Activated CD8-positive, alpha-beta memory T cell treated with anti-CD3 and anti-CD28 coated beads, Interleukin-2, amount 50 U/mL, for 24 hours (primary cell): ENCODE results near the gene COMMD10.

Source experiments
- DNase-seq: peaks from one replicate; pipeline ENCODE4 v3.0.0-alpha.2; 2020; ENCODE audit errors: extremely low read depth

COMMD10 gene

DNA sequence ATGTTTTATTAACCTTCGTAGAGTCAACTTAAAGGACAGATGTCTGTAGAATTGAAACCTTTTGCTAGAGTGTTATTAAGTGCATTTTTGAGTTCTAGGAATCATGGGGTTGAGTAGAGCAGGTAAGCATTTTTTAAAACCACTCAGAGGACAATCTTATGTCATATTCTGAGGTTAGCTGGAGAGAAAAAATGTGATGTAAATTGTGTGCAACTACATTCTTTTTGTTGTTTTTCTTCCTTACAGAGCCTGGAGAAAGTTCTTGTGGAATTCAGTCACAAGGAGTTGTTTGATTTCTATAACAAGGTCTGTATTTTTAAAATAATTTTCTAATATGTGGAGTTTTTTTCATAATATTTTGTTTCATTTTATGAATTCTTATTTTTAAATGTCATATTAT lies 206.4 kb downstream of the COMMD10 start:
- DNase-seq = no peak

DNA sequence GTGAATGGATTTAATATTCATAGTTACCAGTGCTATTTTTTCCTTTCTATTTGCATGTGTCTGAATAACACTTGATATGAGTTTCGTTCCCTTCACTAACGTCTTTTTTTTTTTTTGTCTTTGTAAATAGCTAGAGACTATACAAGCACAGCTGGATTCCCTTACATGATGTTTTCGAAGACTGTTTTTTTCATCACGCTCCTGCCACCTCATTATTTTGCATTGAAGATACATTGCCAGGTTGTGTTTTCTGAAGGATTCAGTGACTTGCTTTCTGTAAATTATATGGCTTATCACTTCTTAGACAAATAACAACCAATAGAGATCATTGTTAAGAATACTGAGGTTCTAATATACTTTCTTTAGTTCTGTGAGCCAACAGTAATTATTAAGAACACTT lies 207.5 kb downstream of the COMMD10 start:
- DNase-seq = no peak

DNA sequence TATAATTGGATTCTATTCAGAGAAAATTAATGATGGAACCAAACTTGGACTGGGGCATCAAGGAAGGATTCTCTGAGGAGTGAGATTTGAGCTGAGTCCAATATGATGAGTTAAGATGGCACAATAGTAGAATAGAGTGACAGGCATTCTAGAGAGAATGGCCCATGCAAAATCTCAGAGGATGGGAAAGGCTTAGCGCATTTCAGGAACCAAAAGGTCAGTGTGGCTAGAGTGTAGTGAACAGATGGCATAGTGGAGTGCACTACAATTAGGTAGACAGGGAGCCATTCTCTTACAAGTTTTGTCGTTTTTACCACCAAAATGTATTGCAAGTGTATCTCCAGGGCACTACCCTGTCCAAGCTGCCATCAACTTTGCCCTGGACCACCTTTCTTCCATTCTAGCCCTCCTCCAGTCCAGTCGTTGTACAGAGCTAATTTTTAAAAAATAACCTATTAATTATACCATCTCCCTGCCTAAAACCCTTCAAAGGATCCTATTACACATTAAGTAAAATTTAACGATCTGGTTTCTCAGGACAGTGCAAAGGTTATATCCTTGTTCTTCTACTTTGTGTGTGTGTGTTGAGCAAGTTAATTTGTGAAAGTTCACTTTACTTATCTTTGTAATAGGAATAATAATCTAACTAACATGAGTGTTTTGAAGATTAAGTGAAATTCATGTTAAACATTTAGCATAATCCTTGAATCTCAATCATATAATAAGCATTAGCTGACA lies 211.7 kb downstream of the COMMD10 start:
- DNase-seq = no peak

DNA sequence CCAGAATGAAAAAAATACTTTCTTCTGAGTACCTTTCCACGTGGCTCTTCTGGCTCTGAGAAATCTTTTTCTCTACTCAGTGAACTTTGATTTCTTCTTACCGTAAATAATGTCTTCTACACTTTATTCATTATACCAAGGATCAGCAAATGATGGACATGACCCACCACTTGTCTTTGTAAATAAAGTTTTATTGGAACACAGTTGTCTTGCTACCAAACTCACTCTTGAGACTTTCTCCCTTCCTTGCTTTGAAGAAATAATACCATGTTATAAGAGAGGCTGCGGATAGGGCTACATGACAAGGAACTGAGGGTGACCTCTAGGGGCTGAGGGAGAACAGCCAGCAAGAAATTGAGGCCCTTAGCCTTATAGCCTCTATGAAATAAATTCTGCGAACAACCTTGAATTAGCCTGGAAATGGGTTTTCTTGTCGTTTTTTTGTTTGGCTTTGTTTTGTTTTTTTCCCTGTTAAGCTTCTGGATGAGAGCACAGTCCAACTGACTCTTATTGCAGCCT lies 212.5 kb downstream of the COMMD10 start:
- no peak for DNase-seq

DNA sequence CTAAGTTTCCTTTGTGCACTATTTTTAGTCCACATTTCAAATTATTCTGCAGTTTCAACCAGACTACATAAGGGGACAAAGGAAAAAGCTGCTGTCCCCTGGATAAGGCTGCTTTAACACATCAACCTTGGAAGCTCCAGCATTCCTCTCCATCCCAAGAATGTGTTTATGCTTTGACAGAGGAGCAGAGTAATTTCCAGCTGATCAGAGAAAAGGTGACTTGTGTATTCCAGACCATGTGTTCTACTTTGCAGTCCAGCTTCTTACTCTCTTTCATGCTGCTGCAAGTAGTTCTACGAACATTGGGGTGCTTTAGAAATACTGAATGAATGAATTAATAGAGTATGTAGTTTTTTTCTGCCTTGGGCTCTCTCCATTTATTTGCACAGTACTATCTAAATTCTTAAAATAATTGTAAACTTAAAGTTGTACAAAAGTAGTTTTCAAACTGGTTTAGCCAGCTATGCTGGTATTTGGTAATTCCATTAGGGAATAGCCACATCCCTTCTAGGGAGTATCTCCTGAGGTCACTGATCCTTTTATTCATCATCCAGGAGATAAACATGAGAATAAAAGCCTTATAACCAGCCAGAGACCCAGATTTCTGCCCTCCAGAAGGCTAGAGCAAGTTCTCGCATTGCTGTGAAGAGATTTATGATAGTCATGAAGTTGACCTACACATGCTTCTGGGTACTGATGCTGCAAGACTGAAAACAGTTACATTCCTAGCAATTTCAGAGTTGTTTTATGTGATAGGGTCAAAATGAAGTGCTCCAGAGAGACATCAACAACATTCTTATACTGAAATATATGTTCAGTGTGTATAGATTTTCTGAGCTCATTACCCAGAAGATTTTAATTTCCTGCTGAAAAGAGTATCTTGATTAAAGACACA lies 215.2 kb downstream of the COMMD10 start:
- no peak for DNase-seq

DNA sequence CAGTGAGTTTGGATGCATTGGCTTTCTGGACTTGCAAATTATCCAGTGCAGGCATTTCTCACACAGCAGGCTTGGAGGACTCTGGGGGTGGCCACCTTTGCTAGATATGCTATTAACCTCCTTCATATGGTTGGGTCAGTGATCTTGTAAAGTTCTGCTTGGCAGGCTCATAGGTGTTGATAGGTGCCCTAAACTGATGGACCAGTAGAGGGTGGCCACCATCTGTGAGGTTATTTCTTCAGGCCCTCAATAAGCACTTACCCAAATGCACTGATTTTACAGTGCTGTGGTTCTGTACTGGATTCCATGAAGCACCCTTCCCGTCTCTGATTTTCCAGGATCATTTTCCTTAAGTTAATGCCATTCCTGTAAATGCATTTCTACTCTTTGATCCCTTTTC lies 216.3 kb downstream of the COMMD10 start:
- DNase-seq = no peak

DNA sequence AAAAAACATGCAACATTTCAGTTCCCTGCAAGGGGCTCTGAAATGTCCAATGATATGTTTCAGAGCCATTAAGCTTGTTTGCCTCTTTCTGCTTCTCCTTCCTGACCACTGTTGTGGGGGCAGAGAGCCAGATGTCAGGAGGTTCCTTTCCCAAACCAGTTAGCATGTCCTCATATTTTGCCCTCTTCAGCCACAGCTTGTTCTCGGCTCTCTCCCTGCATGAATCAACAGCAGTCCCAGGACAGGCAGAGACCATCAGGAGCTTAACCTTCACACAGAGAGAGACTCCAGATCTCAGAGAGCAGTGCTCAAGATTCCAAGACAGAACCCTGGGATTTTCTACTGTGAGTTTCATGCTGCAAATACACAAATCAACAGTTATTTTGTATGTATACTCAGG lies 218.5 kb downstream of the COMMD10 start:
- DNase-seq = no peak

DNA sequence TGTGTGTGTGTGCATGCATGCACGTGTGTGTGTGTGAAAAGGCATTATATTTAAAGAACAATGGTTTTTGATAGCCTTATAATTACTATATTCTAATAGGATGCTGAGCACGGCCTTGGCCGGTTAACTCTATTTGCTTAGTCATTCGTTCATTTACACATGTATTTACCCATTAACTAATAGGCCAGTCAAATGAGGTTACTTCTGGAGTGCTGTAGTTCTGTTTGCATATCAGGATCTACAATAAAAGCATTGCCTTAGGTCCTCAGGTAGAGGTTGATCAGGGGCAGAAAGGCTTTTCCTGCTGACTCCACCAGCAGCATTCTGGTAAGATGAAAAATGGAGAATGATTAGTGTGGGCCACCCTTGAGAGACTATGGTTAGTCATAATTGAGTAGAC lies 219.0 kb downstream of the COMMD10 start:
- no peak for DNase-seq

DNA sequence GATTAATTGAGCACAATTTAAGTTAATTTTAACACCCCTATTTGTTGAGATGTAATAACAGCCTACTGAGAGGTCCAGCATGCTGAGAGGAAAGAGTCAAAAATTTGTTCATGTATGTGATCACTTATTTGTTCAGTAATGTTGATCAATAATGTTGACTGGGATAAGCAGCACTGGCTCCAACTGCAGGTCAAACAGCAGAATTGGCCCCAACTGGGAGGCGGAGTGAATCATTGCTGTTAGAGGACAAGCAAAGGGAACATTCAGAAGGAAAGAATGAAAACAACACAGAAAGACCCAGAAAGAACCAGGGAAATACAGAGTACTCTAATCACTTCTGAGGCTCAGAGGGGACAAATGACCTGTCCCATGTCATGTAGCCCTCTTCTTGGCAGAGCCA lies 221.1 kb downstream of the COMMD10 start:
- DNase-seq = no peak

DNA sequence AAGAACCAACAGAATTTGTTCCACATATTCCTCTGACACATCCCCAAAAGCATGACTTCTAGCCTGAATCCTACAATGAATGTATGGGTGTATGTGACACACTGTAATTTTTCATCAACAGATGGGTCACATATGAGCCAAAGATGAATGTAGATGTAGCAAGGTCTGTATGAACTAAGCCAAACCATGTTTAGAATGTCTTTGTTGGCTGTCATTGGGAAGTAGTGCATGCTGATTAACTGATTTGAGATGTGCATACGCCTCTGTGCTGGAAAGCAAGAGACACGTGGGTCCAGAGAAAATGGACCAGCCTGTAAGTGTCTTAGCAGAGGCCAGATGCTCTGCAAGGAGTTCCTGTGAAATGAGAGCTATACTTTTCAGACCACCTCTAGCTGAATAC lies 222.0 kb downstream of the COMMD10 start:
- DNase-seq = no peak

DNA sequence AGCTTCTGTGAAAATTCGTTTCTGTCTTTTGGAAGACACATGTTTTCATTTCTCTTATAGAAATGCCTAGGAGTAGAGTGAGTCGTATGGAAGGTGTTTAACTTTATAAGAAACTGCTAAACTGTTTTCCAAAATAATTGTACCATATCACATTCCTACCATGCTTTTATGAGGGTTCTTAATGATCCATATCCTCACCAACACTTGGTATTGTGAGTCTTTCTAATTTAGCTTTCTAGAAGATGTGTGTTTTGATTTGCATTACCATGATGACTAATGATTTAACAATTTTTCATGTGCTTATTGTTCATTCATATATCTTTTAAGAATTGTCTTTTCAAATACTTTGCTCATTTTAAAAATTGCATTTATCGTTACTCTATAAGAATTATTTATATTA lies 223.6 kb downstream of the COMMD10 start:
- DNase-seq = no peak

DNA sequence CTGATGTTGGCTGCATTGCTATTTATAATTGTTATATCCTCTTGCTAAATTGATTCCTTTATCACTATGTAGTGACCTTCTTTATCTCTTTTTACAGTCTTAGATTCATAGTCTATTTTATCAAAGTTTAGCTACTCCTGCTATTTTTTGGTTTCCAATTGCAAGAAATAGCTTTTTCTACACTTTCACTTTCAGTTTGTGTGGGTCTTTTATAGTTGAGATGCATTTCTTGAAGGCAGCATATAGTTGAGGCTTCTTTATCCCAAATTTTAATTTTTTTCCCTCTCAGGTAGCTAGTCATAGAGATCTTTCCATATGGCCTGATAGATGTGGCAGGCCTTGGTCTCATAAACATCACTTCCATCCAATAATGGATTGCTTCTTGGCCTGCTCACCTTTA lies 228.5 kb downstream of the COMMD10 start:
- no peak for DNase-seq

DNA sequence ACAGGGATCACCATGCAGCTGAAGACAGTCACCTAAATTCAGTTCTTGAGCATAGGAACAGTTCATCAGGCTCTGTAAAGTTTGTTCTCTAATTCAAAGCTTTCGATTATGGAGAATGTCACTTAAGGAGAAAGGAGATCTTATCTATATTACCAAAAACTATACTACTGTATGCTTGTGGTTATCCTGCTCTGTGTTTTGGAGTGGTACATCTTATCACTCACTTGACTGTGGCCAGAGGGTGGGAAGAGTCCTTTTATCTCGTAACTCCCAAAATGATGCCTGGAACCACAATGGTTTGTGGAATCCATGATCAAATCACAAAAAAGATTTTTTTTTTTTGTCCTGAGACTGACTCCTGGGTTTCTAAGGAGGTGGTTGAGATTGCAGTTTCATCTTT lies 230.7 kb downstream of the COMMD10 start:
- no peak for DNase-seq

DNA sequence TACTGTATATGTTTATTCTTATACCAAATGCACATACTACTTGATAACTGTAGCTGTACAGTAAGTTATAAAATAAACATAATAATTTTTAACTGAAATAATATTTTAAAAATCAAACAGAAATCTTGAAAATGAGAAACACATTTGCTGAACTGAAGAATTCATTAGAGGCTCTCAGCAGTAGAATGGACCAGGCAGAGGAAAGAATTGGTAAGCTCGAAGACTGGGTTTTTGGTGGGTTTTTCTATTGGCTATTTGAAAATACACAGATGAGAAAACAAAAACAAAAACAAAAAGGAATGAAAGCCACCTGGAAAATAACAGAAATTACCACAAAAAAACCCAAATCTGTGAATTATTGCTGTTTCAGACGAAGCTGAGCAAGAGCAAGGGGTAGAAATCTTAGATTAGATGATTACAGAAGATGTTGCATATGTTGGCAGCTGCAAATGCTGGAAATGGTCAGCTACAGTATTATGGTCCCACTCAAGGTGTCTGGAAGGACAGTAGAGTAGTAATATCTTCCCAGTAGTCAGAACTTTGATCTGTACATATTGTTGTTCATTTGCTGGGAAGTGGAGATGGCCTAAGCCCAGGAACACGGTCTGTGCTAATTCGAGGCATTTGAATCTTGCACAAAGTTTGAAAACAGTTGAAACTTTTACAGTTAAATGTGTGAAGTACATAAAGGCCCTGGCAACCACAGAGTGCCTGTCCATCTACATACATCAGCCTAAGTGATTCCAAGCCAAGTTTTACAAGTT lies 233.4 kb downstream of the COMMD10 start:
- no peak for DNase-seq

DNA sequence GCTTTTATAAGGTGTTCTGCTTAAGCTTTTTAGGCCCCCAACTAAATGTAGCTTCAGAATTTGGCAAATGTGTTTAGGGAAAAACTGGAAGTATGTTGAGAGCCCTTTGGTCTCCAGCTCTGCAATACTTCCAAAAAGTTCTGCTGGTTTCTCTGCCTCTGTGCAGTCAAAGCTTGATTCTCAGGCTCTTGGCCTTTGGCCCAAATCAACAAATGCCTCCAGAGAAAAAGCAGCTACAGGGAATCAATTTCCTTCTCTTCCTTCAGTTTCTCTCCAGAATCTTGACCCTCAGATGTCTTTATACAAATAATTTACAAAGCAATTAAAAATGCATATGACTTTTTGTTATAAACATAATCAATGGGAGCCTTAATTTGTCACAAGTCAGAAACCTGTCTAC lies 235.7 kb downstream of the COMMD10 start:
- no peak for DNase-seq

DNA sequence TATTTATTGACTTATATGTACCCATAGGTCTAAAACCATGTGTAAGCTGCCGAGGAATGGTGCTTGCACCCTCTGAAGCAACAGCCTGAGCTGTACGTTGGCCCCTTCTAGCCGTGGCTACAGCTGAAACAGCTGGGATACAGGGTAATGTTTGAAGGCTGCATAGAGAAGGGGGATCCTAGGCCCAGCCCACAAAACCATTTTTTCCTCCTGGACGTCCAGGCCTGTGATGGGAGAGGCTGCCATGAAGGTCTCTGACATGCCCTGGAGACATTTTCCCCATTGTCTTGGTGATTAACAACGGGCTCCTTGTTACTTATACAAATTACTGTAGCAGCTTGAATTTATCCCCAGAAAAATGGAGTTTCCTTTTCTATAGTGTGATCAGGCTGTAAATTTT lies 244.7 kb downstream of the COMMD10 start:
- no peak for DNase-seq

DNA sequence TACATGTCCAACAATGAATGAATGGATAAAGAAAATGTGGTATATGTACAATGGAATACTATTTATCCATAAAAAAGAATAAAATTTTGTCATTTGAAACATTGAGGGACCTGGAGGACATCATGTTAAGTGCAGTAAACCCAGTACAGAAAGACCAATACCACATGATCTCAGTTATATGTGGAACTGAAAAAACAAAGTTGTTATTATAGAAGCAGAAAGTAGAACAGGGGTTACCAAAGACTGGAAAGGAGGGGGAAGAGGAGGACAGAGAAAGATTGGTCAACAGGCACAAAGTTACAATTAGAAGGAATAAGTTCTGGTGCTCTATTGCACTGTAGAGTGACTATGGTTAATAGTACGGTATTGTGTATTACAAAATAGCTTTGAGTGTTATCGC lies 256.0 kb downstream of the COMMD10 start:
- no peak for DNase-seq
